ENCODE measurements around the gene INPP5D. TPM values are rescaled to one million over a fixed set of nuclear protein-coding genes. Genes with fewer than 3 reads are reported as not detected.

Gene INPP5D
- total RNA-seq, 1 experiment from 2014 or later = 0.74 TPM

DNA sequence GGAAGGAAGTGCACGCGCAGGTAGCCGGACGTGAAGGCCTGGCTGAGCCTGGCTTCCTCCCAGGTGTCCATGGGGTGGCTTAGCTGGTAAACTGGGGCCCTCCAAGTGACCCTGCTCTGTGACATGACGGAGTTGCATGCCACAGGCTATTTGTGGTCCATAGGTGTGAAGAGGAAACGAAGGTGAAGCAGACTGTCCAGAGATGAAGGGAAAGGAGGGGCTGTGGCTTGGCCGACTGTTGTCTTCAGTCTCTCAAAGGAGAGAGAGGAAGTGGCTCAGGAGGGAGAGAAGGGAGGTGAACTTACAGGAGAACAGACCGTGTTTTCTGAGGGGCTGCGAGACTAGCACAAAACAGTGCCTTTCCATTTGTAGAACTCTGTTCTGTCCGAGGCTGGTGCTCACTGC is 19.3 kb downstream of the INPP5D start:
- peaks cover 22% of the 10 kb centered on the region for H3K4me1 ChIP-seq (replicated peaks; ENCODE audit: insufficient read depth)
- ChIA-PET CTCF (no interaction called here), POLR2A (ENCODE audit: unreplicated experiment) (no interaction called here)
- TF ChIP-seq, protein P1, sequence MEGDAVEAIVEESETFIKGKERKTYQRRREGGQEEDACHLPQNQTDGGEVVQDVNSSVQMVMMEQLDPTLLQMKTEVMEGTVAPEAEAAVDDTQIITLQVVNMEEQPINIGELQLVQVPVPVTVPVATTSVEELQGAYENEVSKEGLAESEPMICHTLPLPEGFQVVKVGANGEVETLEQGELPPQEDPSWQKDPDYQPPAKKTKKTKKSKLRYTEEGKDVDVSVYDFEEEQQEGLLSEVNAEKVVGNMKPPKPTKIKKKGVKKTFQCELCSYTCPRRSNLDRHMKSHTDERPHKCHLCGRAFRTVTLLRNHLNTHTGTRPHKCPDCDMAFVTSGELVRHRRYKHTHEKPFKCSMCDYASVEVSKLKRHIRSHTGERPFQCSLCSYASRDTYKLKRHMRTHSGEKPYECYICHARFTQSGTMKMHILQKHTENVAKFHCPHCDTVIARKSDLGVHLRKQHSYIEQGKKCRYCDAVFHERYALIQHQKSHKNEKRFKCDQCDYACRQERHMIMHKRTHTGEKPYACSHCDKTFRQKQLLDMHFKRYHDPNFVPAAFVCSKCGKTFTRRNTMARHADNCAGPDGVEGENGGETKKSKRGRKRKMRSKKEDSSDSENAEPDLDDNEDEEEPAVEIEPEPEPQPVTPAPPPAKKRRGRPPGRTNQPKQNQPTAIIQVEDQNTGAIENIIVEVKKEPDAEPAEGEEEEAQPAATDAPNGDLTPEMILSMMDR (conservative IDR thresholded peaks at IDR 0.05) = no peak
- TF ChIP-seq EZH2 (IDR thresholded peaks at IDR 0.05; ENCODE audit: low read depth) = no peak
- intact Hi-C loops (cut with micrococcal nuclease; ENCODE audit: unreplicated experiment) = no loop called here
- no peaks in the 10 kb centered on the region for H3K79me2 ChIP-seq (ENCODE audit: low read depth)
- no TSS peak for BruUV-seq (replicated peaks)
- H4K20me1 ChIP-seq (ENCODE audit: insufficient read depth) = no peaks in the 10 kb centered on the region
- H3K9me2 ChIP-seq (ENCODE audit: insufficient read depth) = no peaks in the 10 kb centered on the region
- H3K27me3 ChIP-seq (ENCODE audit: insufficient read depth, low read depth) = no peaks in the 10 kb centered on the region
- no peak overlapping the region for H3K27ac ChIP-seq
- no peaks in the 10 kb centered on the region for H3K36me3 ChIP-seq (ENCODE audit: low read depth)
- no peaks in the 10 kb centered on the region for H3K9me3 ChIP-seq (ENCODE audit: insufficient read depth, low read depth)
- H2AFZ ChIP-seq = no peak overlapping the region
- DNase-seq = no peak
- peaks cover 7% of the 10 kb centered on the region; the same call in 1 of the 2 replicates for H3F3A ChIP-seq (ENCODE audit: insufficient read depth, low read depth)
- H3K4me3 ChIP-seq = no peak overlapping the region
- no peak overlapping the region for H3K4me2 ChIP-seq

GRCh38 chr2:233079953-233080835 is 20.1 kb downstream of the INPP5D start:
- no TSS peak for BruUV-seq (replicated peaks)
- POLR2A ChIA-PET (ENCODE audit: unreplicated experiment) = no interaction called here

DNA sequence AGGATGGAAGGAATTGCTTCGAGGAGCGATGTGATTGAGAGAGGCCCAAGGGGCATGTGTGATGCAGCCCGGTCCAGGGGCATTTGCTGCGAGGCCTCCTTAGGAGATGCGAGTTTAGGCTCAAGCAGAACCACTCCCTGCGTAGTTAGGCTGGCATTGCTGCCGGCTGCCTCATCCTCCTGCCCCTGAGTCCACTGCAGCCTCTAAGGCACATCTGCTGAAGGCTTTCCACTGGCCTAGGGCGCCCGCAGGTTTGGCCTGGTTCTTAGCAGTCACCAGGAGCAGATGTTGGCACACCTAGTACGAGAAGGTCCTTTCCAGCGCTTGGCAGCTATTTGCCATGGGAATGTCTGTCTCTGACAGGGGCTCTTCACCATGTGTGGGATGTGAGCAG is 20.7 kb downstream of the INPP5D start:
- BruUV-seq (replicated peaks) = no TSS peak

More at GRCh38 chr2:233079953-233080835, 20.1 kb downstream of the INPP5D start:
- H3K79me2 ChIP-seq (ENCODE audit: low read depth) = no peaks in the 10 kb centered on the region
- CTCF ChIA-PET = no interaction called here
- H3K9me2 ChIP-seq (ENCODE audit: insufficient read depth) = no peaks in the 10 kb centered on the region
- no peaks in the 10 kb centered on the region for H3K27me3 ChIP-seq (ENCODE audit: insufficient read depth, low read depth)
- no peak for DNase-seq
- H3K36me3 ChIP-seq (ENCODE audit: low read depth) = no peaks in the 10 kb centered on the region
- H3F3A ChIP-seq (ENCODE audit: insufficient read depth, low read depth) = peaks cover 7% of the 10 kb centered on the region
- no peaks in the 10 kb centered on the region for H4K20me1 ChIP-seq (ENCODE audit: insufficient read depth)
- H2AFZ ChIP-seq = no peak overlapping the region
- intact Hi-C loops (cut with micrococcal nuclease; ENCODE audit: unreplicated experiment) = no loop called here
- no peak overlapping the region for H3K4me2 ChIP-seq
- peaks cover 19% of the 10 kb centered on the region for H3K4me1 ChIP-seq (replicated peaks; ENCODE audit: insufficient read depth)
- H3K4me3 ChIP-seq = no peak overlapping the region
- H3K27ac ChIP-seq = no peak overlapping the region
- no peak for TF ChIP-seq EZH2 (IDR thresholded peaks at IDR 0.05; ENCODE audit: low read depth)
- TF ChIP-seq, protein P1 (conservative IDR thresholded peaks at IDR 0.05) = no peak
- no peaks in the 10 kb centered on the region for H3K9me3 ChIP-seq (ENCODE audit: insufficient read depth, low read depth)

More for the DNA sequence above, 20.7 kb downstream of the INPP5D start:
- H2AFZ ChIP-seq = no peak overlapping the region
- TF ChIP-seq, protein P1 (conservative IDR thresholded peaks at IDR 0.05) = no peak
- TF ChIP-seq EZH2 (IDR thresholded peaks at IDR 0.05; ENCODE audit: low read depth) = no peak
- ChIA-PET POLR2A (ENCODE audit: unreplicated experiment) (no interaction called here), CTCF (interaction anchor here (0.6 kb wide), 1 partner anchor 149 kb away, joined by 3 read pairs; no protein-coding TSS in a partner anchor)
- no peaks in the 10 kb centered on the region for H3K36me3 ChIP-seq (ENCODE audit: low read depth)
- H4K20me1 ChIP-seq (ENCODE audit: insufficient read depth) = no peaks in the 10 kb centered on the region
- H3K4me2 ChIP-seq = no peak overlapping the region
- no peaks in the 10 kb centered on the region for H3K9me3 ChIP-seq (ENCODE audit: insufficient read depth, low read depth)
- H3K79me2 ChIP-seq (ENCODE audit: low read depth) = no peaks in the 10 kb centered on the region
- no peaks in the 10 kb centered on the region for H3K9me2 ChIP-seq (ENCODE audit: insufficient read depth)
- peaks cover 7% of the 10 kb centered on the region for H3F3A ChIP-seq (ENCODE audit: insufficient read depth, low read depth)
- intact Hi-C loops (cut with micrococcal nuclease; ENCODE audit: unreplicated experiment) = no loop called here
- peaks cover 12% of the 10 kb centered on the region for H3K4me1 ChIP-seq (replicated peaks; ENCODE audit: insufficient read depth)
- no peak for DNase-seq
- no peak overlapping the region for H3K4me3 ChIP-seq
- H3K27ac ChIP-seq = no peak overlapping the region
- H3K27me3 ChIP-seq (ENCODE audit: insufficient read depth, low read depth) = no peaks in the 10 kb centered on the region

Data from PC-9 (cell line).